HEK293T (cell line): ENCODE data around the gene KPTN.

Source experiments
- CTBP1 ChIP-seq: fragments of 450-650 bp; IDR thresholded peaks from 2 replicates; pipeline ENCODE4 v1.6.1; 2016; ENCODE audit warnings: borderline replicate concordance
- L3MBTL2 ChIP-seq: fragments of 450-650 bp; conservative IDR thresholded peaks from 2 replicates; pipeline ENCODE4 v1.6.1; 2016; ENCODE audit warnings: mild to moderate bottlenecking
- NFRKB ChIP-seq: fragments of 450-650 bp; IDR thresholded peaks from 2 replicates; pipeline ENCODE4 v1.6.1; 2016; ENCODE audit warnings: mild to moderate bottlenecking, moderate library complexity

DNA sequence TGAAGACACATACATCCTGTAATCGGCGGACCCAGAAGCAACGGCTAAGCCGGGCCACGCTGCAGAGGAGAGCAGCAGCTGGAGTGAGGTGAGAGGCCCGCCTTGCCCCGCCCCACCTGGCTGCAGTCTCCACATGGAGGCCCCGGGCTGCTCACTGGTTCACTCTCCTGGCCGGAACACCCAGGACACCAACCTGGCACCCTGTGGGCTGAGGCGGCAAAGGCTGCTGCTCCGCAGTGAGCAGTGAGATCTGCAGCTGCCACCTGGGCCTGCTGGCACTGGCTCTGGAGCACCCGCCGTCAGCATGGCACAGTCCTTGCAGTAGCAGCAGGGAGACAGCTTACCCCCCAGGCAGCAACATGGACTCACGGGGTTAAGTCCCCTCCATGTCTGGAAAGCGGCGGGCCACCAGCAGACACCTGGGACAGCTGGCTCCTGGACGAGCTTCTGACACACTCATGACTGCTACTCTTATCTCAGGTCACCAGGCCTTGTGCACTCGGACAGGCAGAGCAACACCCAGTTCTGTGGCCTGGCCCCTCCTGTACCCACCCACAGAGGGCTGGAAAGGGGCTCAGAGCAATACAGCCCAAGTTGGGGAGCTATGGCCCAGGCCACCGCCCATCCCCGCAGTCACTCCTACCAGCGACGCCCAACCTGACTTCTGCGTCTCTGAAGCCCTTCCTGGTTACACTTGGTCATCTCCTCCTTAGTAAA lies 13.2 kb upstream of the KPTN start:
- TF ChIP-seq CTBP1 (no peak), L3MBTL2 (no peak), NFRKB (no peak)
